PC-3 (cell line): Measurements from ENCODE around the gene KCTD1. TPM values are rescaled to one million over a fixed set of nuclear protein-coding genes. Genes with fewer than 3 reads are reported as not detected.

Source experiments
- ATAC-seq: fragments of 200-7000 bp; cut with Tn5 transposase; 2 replicates; pipeline ENCODE4 v1.9.1; 2020; ENCODE audit warnings: mild to moderate bottlenecking, moderate library complexity
- BruUV-seq: library from RNA; stranded (reverse); fragments of 400-500 nt; replicated peaks from 2 replicates; lab custom pipeline; 2021; lab: Mats Ljungman, UMichigan
- CTCF ChIA-PET: fragments of 300-600 bp; sonication (Branson Sonifier 250); formaldehyde crosslinking; loops from one replicate; lab custom pipeline; 2022; ENCODE audit warnings: antibody characterized with exemption; lab: Charles Lee
- POLR2A ChIA-PET: fragments of 300-600 bp; sonication (Branson Sonifier 250); formaldehyde crosslinking; loops from one replicate; lab custom pipeline; 2022; ENCODE audit warnings: antibody characterized with exemption; ENCODE audit not compliant: unreplicated experiment; lab: Charles Lee
- DNase-seq: peaks from one replicate; pipeline ENCODE4 v3.0.0-alpha.2; 2015
- H2AFZ ChIP-seq: fragments of 300-600 bp; sonication (generic); 2 replicates; pipeline ENCODE4 v1.6.0; 2016; ENCODE audit warnings: antibody characterized with exemption, low read length
- H3F3A ChIP-seq: fragments of 300-600 bp; sonication (generic); one replicate; pipeline ENCODE4 v1.6.0; 2017; ENCODE audit warnings: antibody characterized with exemption, low read length, control low read depth, mild to moderate bottlenecking; ENCODE audit not compliant: unreplicated experiment
- H3K27ac ChIP-seq: fragments of 300-600 bp; sonication (generic); 2 replicates; pipeline ENCODE4 v1.5.1; 2016; ENCODE audit warnings: mild to moderate bottlenecking, low read length
- H3K27me3 ChIP-seq: fragments of 300-600 bp; sonication (generic); 2 replicates; pipeline ENCODE4 v1.6.1; 2016; ENCODE audit warnings: low read length, mixed read lengths
- H3K36me3 ChIP-seq: fragments of 300-600 bp; sonication (generic); 2 replicates; pipeline ENCODE4 v1.6.1; 2016; ENCODE audit warnings: low read depth, mixed run types, low read length, mixed read lengths
- H3K4me1 ChIP-seq: fragments of 300-600 bp; sonication (generic); 2 replicates; pipeline ENCODE4 v1.5.1; 2016; ENCODE audit warnings: low read length; ENCODE audit not compliant: insufficient read depth
- H3K4me2 ChIP-seq: fragments of 300-600 bp; sonication (generic); 2 replicates; pipeline ENCODE4 v1.6.0; 2016; ENCODE audit warnings: low read length
- H3K4me3 ChIP-seq: fragments of 300-600 bp; sonication (generic); 2 replicates; pipeline ENCODE4 v1.5.1; 2016; ENCODE audit warnings: mild to moderate bottlenecking, low read length, mixed read lengths
- H3K79me2 ChIP-seq: fragments of 300-600 bp; sonication (generic); 2 replicates; pipeline ENCODE4 v1.6.1; 2017; ENCODE audit warnings: low read length, mixed read lengths
- H3K9ac ChIP-seq: fragments of 300-600 bp; sonication (generic); 2 replicates; pipeline ENCODE4 v1.6.0; 2016; ENCODE audit warnings: mild to moderate bottlenecking, low read length
- H3K9me2 ChIP-seq: fragments of 300-600 bp; sonication (generic); replicated peaks from 2 replicates; pipeline ENCODE4 v1.6.1; 2016; ENCODE audit warnings: mixed run types, low read length, mixed read lengths
- H3K9me3 ChIP-seq: fragments of 300-600 bp; sonication (generic); 2 replicates; pipeline ENCODE4 v1.6.1; 2016; ENCODE audit warnings: low read length, mixed read lengths
- H4K20me1 ChIP-seq: fragments of 300-600 bp; sonication (generic); 2 replicates; pipeline ENCODE4 v1.6.1; 2016; ENCODE audit warnings: low read length, mixed read lengths
- CTCF ChIP-seq: fragments of 300-600 bp; sonication (generic); conservative IDR thresholded peaks from 2 replicates; pipeline ENCODE4 v1.5.1; 2017; ENCODE audit warnings: antibody characterized with exemption, low read depth, mild to moderate bottlenecking, low read length
- EZH2 ChIP-seq: fragments of 300-600 bp; sonication (generic); IDR thresholded peaks from one replicate; pipeline ENCODE4 v1.6.1; 2017; ENCODE audit warnings: antibody characterized with exemption, mild to moderate bottlenecking, low read length; ENCODE audit not compliant: unreplicated experiment
- EZH2phosphoT487 ChIP-seq: fragments of 300-600 bp; sonication (generic); IDR thresholded peaks from 2 replicates; pipeline ENCODE4 v1.6.1; 2018; ENCODE audit warnings: mild to moderate bottlenecking, antibody characterized with exemption, low read length, borderline replicate concordance
- intact Hi-C: fragments of 100-400 bp; cut with micrococcal nuclease; formaldehyde crosslinking; loops from 2 replicates; pipeline ENCODE4 v1.9.0; 2023
- total RNA-seq: library from RNA; depleted of rRNA; stranded (reverse); fragments of >200 nt; gene quantifications from 2 replicates; pipeline ENCODE4 v1.2.3, GENCODE V29; 2014

Gene KCTD1
- total RNA-seq, 1 experiment from 2014 or later: 15.8 TPM

- no TSS peak for BruUV-seq
- H3K27ac ChIP-seq: no peak overlapping the region
- TF ChIP-seq EZH2phosphoT487 (no peak), EZH2 (no peak), CTCF (no peak)
- H3K9me3 ChIP-seq: no peaks in the 10 kb centered on the region
- no peak overlapping the region for H3K9ac ChIP-seq
- H3F3A ChIP-seq: peaks cover 3% of the 10 kb centered on the region
- H3K4me3 ChIP-seq: no peak overlapping the region
- peaks cover 9% of the 10 kb centered on the region for H3K36me3 ChIP-seq
- no peaks in the 10 kb centered on the region for H3K27me3 ChIP-seq
- ChIA-PET CTCF (no interaction called here), POLR2A (interaction anchor here (0.5 kb wide), 1 partner anchor 1146 kb away, joined by 9 read pairs; no protein-coding TSS in a partner anchor)
- no peak overlapping the region for H3K4me2 ChIP-seq
- DNase-seq (no peak), ATAC-seq (no peak)
- H3K79me2 ChIP-seq: peaks cover 13% of the 10 kb centered on the region; the same call in 1 of the 2 replicates
- H2AFZ ChIP-seq: no peak overlapping the region
- no peaks in the 10 kb centered on the region for H4K20me1 ChIP-seq
- H3K9me2 ChIP-seq: no peaks in the 10 kb centered on the region
- intact Hi-C loops: no loop called here
- peaks cover 45% of the 10 kb centered on the region for H3K4me1 ChIP-seq
Observed at GRCh38 chr18:26476697-26477096, 71.7 kb downstream of the KCTD1 start.

- POLR2A ChIA-PET: no interaction called here
- intact Hi-C loops: no loop called here
Observed at GRCh38 chr18:26474542-26474941, 73.8 kb downstream of the KCTD1 start.

More at GRCh38 chr18:26474542-26474941, 73.8 kb downstream of the KCTD1 start:
- peaks cover 26% of the 10 kb centered on the region for H3K4me1 ChIP-seq
- no peak overlapping the region for H3K27ac ChIP-seq
- H3K36me3 ChIP-seq: peaks cover 9% of the 10 kb centered on the region
- DNase-seq (no peak), ATAC-seq (no peak)
- no peaks in the 10 kb centered on the region for H3K9me2 ChIP-seq
- H3K9me3 ChIP-seq: no peaks in the 10 kb centered on the region
- no peak overlapping the region for H3K4me3 ChIP-seq
- no peak overlapping the region for H2AFZ ChIP-seq
- peaks cover 10% of the 10 kb centered on the region; the same call in 1 of the 2 replicates for H3K79me2 ChIP-seq
- no peak overlapping the region for H3K9ac ChIP-seq
- BruUV-seq: no TSS peak
- no peaks in the 10 kb centered on the region for H3F3A ChIP-seq
- H3K4me2 ChIP-seq: no peak overlapping the region
- TF ChIP-seq CTCF (no peak), EZH2 (no peak), EZH2phosphoT487 (no peak)
- CTCF ChIA-PET: no interaction called here
- H3K27me3 ChIP-seq: no peaks in the 10 kb centered on the region
- no peaks in the 10 kb centered on the region for H4K20me1 ChIP-seq
